GOT3 (cell line): ENCODE measurements around the gene GMCL2.

ENCODE experiments used
- DNase-seq: peaks from one replicate; lab custom pipeline; 2025; ENCODE audit warnings: mixed read lengths; lab: John Stamatoyannopoulos, UW

The GMCL2 gene

DNA sequence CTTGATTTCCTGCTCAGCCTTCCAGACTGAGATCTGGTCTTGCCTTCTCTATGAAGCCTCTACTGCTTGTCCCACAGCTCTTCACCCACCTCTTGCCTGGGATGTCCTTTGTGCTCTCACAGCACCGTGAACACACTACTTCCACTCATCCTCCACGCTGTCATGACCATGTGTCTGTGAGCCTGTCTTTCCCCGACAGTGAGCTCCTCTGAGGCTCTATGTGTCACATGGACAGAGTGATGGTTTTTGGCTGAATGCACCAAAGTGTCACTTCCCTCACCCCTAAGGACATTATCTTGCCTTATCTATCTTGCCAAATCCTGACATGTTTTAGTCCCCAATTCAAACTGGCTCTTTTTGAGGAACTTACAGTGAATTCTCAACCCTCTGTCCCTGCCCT lies 34.1 kb upstream of the GMCL2 start:
- no peak for DNase-seq

GRCh38 chr5:178218827-178219226 lies 31.7 kb upstream of the GMCL2 start:
- DNase-seq = no peak

DNA sequence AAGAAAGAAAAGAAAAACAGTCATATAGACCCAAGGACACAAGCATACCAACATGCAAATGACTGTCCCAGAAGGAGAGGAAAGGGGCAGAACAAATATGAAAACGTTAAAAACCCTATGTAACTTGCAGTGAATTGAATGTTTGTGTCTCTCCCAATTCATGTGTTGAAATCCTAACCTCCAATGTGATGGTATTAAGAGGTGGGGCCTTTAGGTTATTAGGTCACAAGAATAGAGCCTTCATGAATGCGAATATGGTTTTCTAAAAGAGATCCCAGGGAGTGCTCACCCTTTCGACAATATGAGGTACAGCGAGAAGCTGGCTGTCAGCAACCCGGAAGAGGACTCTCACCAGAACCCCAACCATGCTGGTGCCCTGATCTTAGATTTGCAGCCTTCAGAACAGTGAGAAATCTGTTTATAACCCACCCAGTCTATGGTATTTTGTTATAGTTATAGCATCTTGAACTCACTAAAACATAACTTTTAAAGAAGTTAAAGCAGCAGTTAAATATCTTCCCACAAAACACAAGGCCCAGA lies 31.1 kb upstream of the GMCL2 start:
- no peak for DNase-seq

DNA sequence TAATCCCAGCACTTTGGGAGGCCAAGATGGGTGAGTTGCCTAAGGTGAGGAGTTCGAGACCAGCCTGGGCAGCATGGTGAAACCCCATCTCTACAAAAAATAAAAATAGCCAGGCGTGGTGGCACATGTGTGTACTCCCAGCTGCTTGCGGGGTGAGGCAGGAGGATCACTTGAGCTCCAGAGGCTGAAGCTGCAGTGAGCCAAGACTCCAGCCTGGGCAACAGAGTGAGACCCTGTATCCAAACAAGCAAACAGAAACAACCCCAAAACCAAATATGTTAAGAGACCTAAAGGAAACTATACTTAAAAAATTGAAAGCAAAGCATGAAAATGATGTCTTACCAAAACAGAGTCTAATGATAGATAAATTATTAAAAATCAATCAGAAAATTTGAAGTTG lies 29.6 kb upstream of the GMCL2 start:
- no peak for DNase-seq

DNA sequence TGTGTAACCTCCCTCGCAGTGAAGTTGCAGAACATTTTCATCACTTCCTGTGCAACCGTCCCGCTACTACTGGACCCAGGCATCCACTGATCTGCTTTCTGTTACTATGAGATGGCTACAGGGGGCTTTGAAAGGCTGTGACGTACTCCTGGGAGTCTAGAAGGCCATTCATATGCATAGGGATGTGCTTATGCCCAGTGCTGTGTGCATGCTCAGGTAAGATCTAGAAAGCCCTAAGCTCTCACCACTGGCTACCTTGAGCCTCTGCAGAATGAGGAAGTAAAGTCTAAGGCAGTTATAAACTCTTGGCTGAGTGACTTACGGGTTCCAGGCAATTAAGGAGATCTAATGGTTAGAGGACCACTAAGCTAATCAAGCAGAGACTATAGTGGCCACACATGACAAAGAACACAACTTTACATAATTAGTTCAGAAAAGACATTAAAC lies 28.9 kb upstream of the GMCL2 start:
- no peak for DNase-seq

DNA sequence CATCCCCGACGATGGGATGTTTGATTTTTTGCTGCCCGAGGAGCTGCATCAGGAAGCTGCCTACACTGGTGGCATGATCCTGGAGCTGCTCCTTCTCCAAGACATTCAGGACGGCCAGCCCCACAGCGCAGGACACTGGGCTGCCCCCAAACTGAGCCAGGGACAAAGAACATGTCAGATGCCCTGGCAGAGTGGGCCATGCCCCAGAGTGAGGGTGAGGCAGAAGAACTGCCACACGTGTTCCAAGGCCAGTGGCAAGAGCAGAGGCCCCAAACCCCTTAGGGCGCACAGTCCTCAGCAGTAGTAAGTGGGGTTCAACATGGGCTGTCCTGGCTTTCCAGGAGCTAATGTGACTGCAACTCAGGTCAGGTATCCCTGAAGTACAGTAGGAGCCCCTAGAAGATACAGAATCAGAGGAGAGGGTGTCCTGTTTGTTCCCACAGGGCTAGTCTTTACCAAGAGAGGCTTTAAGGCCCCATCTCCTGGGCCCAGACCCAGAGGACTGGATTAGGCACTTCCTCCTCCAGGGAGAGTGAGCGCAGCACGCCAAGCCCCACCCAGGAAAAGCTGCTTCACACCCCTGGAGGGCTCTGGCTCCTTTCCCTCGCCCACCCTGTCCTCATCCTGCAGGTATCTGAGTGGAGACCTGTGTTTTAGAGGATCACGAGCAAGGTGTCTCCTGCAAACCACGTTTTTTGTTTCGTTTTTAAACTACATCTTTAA lies 28.3 kb upstream of the GMCL2 start:
- DNase-seq = no peak

DNA sequence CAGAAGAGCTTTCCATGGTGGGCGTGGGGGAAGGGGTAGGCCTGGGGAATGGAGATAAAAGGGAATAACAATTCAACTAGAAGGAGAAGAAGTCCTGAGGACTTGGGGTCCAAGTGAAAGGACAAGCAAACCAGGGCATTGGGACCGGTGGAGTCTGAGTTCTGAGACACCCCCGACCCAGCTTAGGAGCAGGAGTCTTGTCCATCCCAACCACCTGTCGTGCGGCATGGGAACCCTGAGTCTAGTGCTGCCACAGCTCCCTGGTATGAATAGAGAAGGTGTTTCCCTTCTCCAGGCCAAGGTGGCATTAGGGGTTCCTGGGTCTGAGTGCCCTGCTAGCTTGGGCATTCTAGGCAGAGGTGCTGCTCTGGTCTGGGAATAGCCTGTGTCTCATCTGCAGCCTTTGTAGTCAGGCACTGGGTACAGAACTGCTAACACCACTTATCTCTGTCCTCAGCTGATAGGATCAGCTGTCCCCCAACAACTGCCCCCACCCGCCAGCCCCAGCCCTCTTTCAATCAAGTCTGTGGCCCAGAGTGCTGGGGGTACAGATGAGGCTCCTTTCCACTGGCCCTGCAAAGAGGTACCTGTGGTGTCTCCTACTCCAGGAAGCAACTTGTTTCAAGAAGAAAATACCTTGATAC lies 27.1 kb upstream of the GMCL2 start:
- DNase-seq = no peak

DNA sequence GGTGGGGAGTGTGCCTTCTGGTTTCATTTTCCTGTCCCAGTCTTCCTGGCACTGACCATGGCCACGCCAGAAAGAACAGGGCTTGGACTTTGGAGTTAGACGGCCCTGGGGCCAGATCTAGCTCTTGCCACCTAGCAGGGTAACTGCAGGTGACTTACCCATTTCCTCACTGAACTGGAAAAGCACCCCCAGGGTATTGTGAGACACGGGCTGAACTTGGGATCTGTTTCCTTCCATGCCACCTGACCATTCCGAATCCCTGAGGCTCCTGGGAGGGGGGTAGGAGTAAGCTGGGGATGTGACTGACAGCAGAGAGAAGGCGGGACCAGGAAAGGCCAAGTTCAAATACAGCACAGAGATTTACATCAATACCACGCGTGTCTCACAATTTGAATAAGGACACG lies 26.6 kb upstream of the GMCL2 start:
- DNase-seq = no peak

DNA sequence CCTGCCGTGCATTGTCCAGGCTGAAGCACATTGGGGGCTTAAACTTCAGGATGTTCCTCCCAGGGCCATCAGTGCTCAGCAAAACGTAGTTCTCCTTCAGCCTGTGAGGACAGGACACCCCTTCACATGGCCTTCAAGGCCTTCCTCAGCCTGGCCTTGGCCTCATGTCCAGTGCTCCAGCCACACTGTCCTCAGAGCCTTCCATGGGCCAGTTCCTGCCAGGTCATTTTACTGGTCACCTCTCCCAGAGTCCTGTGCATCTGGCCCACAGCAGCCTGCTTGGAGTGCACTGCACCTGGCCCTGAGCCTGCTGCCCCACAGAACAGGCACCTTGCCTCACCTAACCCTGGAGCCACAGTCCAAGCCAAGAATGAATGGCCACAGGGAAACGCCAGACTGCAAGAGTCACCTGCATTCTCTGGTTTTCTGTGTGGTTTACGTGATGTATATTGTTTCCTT lies 25.9 kb upstream of the GMCL2 start:
- no peak for DNase-seq

- no peak for DNase-seq
These were observed 25.3 kb upstream of the GMCL2 start for GRCh38 chr5:178212241-178213002.

DNA sequence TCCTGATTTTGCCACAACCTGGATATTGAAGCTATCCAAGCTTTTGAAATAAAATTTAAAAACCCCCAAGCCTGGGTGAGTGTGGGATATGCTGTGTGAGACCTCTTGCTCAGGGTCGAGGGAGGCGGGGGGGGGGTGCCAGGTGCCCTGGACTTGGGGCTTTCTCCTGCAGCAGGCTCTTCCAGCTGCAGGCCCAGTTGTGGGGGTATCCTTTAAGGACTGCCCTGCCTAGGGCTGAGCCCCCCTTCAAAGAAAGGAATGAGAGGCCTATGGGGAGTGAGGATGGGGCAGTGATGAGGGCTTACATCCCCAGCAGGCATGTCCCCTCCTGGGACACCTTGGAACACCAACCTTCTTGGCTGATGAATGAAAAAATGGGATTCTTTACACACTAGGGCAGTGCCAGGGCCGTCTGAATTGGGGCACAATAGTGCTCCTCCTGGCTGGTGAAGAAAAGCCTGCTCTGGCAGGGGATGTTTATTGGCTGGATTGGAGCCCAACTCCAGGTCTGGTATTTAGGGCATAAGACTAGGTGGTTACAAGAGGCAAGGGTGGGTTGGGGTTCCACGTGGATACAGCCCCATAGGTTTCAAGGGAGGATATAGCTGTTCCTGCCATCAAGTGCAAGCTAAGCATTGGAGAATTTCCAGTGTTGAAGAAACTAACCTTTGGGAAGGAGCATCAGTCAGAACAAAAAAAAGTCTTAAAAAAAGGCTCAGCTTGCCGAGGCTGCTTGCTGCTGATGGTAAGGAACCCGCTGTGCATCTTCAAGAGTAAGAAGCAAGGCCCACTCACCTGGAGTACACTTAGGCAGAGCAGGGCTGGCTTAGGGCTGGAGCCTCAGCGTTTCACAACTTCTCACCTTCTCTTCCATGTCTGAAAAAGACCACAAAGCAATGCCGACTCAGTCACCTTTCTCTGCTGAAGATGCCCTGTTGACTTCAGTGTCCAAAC lies 24.2 kb upstream of the GMCL2 start:
- DNase-seq = no peak

DNA sequence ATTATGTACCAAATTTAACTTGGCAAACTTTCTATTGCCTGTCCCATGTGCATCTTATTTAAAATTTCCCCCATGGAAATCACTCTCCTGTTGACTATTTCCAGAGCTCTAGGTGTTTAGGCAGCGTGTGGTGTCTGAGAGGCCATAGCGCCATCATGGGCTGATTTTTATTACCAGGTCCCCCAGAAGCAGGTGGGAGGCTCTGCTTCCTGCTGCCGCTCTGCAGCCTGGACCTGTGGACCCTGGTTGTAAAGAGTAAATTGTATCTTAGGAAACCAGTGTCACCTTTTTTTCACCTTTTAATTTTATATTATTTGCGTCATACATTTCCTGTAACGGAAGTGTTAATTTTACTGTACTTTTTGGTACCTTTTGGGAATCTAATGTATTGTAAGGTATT lies 23.5 kb upstream of the GMCL2 start:
- no peak for DNase-seq

GRCh38 chr5:178210073-178210535 lies 22.9 kb upstream of the GMCL2 start:
- DNase-seq = no peak

DNA sequence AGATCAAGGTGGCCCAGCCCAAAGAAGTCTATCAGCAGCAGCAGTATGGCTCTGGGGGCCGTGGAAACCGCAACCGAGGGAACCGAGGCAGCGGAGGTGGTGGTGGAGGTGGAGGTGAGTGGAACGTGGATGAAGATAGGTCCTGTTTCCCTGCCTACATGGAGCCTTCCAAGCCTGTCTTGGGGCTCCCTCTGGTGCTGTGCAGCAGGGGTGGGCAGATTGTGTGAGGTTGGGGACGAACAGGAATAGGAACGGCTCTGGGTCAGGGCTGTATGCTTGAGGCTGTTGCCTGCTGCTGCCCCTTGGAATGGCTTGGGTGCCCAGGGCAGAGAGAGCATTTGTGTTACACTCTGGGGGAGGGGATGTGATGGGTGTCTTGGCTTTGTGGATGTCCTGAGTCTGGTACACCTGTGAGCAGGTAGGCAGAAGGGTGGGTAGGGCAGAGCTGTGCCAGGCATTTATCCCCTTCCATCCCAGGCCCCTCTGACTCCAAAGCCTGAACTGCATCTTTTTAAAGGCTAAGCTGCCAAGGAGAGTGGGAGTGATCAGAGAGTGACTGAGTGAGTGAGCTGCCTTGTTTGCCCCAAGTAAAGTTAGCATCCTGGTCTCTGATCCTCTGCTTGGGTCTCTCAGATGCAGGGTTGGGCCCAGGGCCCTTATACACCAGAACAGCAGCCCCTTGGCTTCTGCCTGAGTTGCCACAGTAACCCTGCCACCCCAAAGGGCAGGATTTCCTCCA lies 22.3 kb upstream of the GMCL2 start:
- DNase-seq = no peak

DNA sequence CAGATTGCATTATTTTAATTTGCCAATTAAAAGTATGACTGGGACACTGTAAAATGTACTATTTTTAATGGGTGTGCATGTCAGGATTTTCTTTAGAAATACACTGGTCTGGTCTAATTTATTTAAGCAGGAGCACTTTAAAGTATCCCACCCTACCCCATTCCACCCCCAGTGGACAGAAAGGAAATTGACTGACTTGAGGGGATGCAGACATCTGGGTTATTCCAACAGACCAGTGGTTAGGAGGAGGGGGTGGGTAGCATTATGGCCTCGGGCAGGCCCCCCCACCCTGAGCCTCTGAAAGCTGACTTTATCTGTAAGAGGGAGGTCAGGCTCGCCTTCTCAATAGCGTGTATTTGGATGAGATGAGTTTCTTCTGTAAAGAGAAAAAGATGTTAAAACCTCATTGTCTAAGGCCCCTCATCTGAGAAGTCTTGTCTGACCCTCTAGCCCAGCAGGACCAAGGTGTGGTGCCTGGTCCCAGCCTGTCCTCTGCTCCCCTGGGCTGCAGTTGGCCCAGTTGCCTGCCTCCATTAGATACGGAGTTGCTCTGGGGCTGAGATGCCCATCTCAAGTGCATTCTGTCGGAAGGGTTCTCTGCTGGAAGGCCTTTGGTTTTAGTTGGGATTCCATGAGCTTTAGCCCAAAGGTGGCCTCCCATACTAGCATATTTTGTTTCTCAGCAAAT lies 21.5 kb upstream of the GMCL2 start:
- no peak for DNase-seq

DNA sequence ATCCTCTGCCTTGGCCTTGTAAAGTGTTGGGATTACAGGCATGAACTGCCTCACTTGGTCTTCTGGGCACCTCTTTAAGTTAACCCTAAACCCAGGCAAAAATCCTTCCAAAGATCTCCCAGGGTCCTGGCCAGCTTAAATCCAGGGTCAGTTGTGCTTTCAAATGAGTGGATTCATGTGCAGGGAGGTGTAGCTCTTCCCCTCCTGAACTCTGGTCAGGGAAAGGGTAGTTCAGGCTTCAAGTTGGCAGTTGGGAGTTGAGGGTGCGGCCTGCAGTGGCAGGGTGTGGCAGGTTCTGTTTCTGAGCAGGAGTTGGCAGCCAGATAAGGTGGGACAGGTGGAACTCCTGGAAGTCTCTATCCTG lies 20.7 kb upstream of the GMCL2 start:
- no peak for DNase-seq

DNA sequence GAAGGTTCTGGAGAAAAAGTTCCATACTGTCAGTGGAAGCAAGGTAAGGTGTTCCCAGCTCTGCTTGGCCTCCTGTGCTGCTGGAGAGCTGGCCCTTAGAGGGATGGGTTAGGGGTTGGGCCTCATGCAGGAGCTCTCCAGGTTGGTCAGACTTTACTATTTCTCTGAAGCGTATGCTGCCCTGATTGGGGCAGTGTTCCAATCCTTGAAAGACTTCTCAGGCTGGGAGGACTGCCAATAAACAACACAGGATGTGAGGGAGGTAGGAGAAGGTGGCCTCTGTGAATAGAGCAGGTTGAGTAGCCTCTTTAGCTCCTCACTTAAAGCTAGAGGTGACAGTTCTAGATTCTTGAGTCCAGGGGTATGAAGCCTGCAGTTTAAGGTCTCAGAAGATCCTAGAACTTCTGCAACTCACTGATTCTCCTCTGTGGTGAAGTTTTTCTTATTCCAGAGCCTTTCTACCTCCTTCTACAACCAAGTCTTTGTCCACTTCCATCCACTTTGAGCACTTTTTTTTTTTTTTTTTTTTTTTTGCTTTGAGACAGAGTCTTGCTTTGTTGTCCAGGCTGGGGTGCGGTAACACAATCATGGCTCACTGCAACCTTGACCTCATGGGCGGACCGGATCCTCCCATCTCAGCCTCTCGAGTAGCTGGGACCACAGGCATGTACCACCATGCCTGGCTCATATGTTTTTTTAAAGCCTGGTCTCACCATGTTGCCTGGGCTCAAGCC lies 20.2 kb upstream of the GMCL2 start:
- no peak for DNase-seq

GRCh38 chr5:178206166-178207101 lies 19.3 kb upstream of the GMCL2 start:
- no peak for DNase-seq

DNA sequence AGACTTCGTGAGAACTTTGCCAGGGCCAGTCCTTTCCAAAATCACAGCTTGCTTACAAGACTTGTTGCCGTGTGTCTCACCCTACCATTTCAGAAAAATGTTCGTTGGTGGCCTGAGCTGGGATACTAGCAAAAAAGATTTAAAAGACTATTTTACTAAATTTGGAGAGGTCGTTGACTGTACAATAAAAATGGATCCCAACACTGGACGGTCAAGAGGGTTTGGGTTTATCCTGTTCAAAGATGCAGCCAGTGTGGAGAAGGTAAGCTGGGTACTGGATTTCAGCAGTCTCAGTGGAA lies 18.5 kb upstream of the GMCL2 start:
- DNase-seq = no peak
